NCI-H446 treated with DMSO at 0.1 percent for 48 hours (cell line): Measurements from ENCODE around the gene UGT1A8.
"Not testable (repeated sequence)": the region's sequence is repeated elsewhere in the genome, so short reads cannot be mapped to it uniquely, and the experiment has no call there.

Experiments used
- DNase-seq: peaks from one replicate; lab custom pipeline; 2025; lab: John Stamatoyannopoulos, UW

Gene UGT1A8

GRCh38 chr2:233643128-233643527, 25.7 kb downstream of the UGT1A8 start:
- no peak for DNase-seq

GRCh38 chr2:233646033-233646432, 28.6 kb downstream of the UGT1A8 start:
- DNase-seq: not testable (repeated sequence)

GRCh38 chr2:233650981-233651380, 33.5 kb downstream of the UGT1A8 start:
- DNase-seq: no peak

- DNase-seq: no peak
Observed at GRCh38 chr2:233651430-233651829, 34.0 kb downstream of the UGT1A8 start.

- no peak for DNase-seq
Observed at GRCh38 chr2:233654501-233654900, 37.1 kb downstream of the UGT1A8 start.

GRCh38 chr2:233655043-233655442, 37.6 kb downstream of the UGT1A8 start:
- no peak for DNase-seq

GRCh38 chr2:233655943-233656342, 38.5 kb downstream of the UGT1A8 start:
- DNase-seq: not testable (repeated sequence)

- no peak for DNase-seq
Observed at GRCh38 chr2:233656443-233656842, 39.0 kb downstream of the UGT1A8 start.

GRCh38 chr2:233658610-233659009, 41.2 kb downstream of the UGT1A8 start:
- DNase-seq: no peak

GRCh38 chr2:233663911-233664310, 46.5 kb downstream of the UGT1A8 start:
- DNase-seq: no peak

GRCh38 chr2:233668605-233669260, 51.3 kb downstream of the UGT1A8 start:
- no peak for DNase-seq

GRCh38 chr2:233671290-233672161, 54.1 kb downstream of the UGT1A8 start, which contains the start of gene UGT1A9:
TSS of gene UGT1A9 (plus strand) at chr2:233671898. CDS start at chr2:233671935, 37 bp downstream.
- DNase-seq: no peak

- DNase-seq: no peak
Observed at GRCh38 chr2:233672886-233673285, 55.5 kb downstream of the UGT1A8 start.

- no peak for DNase-seq
Observed at GRCh38 chr2:233673896-233674295, 56.5 kb downstream of the UGT1A8 start.

- DNase-seq: no peak
Observed at GRCh38 chr2:233674314-233674713, 56.9 kb downstream of the UGT1A8 start.

GRCh38 chr2:233674995-233675394, 57.6 kb downstream of the UGT1A8 start:
- no peak for DNase-seq

GRCh38 chr2:233676046-233676445, 58.6 kb downstream of the UGT1A8 start:
- DNase-seq: no peak

- DNase-seq: no peak
Observed at GRCh38 chr2:233679196-233679595, 61.8 kb downstream of the UGT1A8 start.

- no peak for DNase-seq
Observed at GRCh38 chr2:233680361-233681045, 63.1 kb downstream of the UGT1A8 start.

GRCh38 chr2:233681521-233682099, 64.2 kb downstream of the UGT1A8 start, which contains the start of gene UGT1A7:
TSS of gene UGT1A7 (plus strand) at chr2:233681901. CDS start at chr2:233681938, 37 bp downstream.
- no peak for DNase-seq

- DNase-seq: no peak
Observed at GRCh38 chr2:233684640-233685039, 67.2 kb downstream of the UGT1A8 start.

- no peak for DNase-seq
Observed at GRCh38 chr2:233686928-233687327, 69.5 kb downstream of the UGT1A8 start.
